ENCODE data around the gene MLX.

The MLX gene, protein sequence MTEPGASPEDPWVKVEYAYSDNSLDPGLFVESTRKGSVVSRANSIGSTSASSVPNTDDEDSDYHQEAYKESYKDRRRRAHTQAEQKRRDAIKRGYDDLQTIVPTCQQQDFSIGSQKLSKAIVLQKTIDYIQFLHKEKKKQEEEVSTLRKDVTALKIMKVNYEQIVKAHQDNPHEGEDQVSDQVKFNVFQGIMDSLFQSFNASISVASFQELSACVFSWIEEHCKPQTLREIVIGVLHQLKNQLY

DNA sequence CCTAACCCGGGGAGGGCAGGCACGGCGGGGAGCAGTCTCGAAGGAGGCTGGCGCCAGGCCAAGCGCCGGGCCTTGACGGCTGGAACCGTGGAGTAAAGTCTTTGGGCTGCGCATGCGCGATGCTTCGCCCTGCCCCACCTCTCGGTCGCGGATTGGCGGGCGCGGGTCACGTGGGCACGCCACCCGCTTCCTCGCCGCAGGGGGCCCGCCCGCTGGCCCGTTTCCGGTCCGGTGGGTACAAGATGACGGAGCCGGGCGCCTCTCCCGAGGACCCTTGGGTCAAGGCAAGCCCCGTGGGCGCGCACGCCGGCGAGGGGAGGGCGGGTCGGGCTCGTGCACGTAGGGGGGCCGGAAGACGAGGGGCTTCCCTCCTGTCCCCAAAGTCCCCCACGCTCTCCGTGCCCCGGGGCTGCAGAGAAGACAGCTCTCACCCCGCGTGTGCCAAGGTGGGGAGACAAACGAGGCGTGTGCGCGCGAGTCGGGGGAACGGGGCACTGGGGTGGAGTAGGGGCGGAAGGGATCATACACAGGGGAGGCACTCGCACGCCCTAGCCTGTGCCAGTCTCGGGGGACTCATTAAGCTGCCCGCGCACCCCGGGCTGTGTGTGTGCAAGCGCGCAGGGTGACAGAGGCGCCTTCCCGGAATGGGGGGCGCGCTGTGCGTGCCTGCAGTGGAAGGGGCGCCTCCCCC is at the start of gene MLX:
Gene MLX, plus strand, starts transcription at position 218 of the 691 bp plus-strand sequence. Its CDS starts 25 bp downstream, at position 243.
- peak; percentile 97 for DNase-seq

DNA sequence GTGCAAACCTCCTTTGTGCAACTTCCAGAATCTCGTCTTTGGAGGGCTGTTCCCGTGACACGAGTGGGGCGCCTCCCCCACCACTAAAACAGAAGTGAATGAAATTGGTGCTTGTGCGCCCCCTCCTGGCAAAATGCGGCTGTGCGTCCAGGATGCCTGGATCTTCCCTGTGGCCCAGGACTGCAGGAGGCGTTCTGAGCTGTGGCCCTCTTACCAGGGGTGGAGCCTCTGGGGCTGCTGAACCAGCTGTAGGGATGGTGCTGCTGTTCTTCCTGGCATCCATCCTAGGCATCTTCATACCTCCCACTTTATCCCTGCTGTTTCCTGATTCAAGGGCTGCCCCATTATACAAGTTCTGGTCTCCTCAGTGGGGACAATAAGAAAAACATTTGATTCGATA is 49.4 kb upstream of the MLX start:
- peak; percentile 88 for DNase-seq

DNA sequence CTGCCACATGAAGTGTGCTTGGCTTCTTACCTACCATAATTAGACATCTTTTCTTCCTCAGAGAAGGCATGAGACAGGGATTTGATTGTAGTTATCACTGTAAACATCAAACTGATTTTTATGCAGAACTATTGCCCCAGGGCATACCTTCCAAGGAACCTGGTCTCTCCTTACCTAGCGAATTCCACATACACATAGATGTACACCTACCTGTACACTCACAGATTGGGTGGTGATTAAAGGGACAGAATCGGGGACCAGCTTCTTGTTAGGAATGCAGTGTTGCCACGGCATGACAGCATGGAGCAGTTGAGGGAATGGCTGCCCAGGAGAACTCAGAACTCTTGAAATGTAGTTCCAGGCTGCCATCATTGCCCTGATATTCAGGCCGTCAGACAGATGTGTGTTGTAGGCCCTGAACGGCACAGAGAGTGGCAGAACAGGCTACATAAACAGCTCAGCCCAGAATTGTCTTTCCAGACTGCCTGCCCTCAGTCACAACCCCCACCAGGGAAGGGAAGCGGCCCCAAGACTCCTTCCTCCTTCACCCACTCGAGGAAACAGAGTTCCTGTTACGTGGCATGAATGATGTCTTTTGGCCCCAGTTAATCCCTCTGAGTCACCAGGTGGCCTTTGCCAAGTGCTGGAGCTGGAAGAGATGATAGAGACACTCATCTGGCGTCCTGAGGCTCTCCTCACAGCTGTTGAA is 48.7 kb upstream of the MLX start:
- peak; percentile 92 for DNase-seq

DNA sequence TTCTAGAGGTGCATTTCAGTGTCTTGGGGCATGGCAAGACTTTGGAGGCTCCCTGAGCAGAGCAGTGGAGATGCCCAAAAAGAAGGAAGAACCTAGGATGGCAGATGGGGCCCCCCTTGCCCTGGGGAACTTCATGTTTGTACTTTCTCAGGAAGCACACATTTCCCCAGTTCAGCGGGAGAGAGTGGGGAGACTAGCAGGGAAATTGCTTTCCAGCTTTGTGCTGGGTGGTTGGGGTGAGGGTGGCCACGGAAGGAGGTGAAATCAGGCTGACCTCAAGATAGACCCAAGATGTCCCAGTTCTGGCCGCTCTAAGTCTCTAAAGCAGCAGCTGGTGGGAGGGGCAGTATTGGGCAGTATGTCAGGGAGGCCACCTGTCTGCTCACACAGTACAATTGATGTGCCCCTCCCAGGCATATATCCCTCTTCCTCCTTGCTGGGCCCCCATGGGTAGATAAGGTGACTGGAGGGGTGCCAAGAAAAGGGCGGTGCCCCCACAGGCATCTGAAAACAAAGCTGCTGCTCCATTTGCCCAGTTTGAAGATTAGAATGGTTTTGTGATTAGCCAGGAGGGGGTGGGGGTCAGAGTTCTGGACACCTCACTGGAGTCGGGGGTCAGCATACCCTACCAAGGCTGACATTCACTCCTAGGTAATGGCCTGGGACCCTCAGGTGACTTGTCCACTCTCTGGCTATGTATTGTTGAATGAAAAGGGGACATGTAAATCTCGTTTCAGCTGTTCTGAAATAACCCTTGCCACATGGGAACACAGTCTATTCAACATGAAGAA is 48.0 kb upstream of the MLX start:
- peak; percentile 98 for DNase-seq

DNA sequence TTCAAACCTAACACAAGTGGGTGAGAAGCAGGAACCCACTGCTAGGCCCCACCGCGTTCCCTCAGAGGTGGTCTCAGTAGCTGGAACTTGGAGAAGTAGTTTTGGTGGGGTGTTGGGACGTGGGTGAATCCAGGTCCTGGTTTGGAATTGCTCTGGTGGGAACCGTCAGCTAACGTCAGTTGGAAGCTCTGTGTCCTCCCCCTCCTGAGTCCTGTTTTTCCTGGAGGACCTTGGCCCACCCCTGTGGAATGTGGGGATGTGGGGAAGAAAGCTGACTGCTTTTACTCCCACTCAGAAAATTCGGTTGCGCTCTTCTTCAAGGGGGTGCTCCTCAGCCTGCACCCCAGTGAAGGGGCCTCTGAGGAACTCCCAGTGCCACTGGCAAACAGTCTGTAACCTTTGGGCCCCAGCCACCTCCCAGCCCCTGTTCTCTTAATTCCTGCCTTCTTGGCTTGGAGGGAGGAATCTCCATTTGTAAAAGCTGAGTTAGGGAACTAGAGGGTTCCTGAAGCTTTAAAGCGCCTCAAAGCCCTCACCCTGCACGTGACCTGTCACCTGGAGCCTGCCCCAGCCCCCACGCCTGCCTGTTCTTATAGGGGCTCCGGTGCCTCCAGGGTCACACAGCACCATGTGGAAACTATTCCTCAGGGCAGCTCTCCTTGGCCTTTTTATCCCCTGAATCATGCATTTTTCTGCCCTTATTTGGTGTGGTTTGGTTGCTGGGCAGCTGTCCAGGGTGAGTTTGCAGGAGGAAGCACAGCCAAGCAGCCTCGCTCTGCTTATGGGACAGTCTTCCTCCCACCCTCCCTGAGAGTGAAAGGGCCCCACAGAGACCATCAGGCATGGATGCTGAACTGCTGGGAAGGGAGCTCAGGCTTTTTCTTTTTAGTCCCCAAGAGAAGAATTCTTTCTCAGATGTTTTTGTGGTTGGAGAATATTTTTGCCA is 47.1 kb upstream of the MLX start:
- peak; percentile 62 for DNase-seq

DNA sequence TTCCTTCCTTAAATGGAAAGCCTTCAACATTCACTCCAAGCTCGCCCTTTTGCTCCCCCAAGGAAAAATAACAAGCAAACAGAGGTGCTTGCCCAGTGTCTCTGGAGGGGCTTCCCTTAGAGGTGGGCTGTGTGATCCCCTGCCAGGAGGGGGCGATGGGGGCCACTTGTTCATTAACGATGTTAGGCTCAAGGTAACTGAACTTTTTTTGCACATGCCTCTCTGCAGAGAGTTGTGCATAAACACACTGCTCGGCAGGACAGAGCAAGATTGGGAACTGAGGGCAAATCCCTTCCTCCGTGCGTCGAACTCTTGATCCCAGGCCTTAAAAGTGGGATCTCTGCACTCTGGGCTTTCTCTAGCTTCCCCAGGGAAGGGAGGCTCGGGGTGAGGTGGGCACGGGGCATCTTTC is 46.4 kb upstream of the MLX start:
- DNase-seq = peak; percentile 49

DNA sequence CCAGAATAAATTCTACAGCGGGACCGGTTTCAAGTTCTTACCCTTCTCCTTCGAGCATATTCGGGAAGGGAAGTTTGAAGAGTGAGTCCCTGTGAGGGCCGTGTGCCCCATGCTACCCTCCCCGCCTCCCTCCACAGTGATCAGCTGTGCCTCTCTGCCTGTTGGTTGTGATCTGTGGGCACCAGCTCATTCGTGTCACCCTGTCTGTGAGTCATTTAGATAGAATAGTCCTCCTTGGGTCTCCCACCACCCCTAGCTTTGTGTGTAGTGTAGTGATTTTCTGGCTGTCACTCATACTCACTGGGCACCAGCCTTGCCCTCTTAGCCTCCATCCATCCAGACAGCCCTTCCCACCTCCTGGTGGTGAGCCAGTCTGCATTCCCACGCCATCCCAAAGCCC is 45.9 kb upstream of the MLX start:
- DNase-seq = no peak

DNA sequence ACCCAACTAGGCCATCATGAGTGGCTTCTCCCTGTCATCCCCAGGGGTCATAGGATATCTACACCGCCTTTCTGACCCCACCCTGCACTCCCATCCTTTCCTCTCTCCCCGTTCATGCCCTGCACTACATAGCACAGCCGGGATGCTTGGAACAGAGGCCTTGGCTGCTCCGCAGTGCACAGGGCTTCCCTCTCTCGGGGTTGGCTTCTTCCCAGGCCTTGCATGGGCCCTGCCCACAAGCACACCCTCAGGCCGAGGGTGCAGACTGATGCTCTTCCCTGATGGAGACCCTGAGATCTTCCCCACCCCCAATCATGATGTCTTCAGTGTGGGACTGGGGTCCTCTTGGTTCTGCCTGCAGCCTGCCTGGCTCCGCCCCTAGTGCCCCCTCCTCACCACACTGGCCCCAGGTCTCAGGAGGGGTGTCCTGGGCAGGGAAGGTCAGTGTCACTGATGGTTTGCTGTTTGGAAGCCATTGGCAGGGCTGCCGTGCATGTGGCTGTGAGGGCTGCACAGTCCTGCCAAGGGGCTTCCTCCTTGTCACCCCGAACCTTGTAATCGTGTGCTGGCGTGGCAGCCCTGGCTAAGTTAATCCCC is 45.1 kb upstream of the MLX start:
- DNase-seq = no peak

DNA sequence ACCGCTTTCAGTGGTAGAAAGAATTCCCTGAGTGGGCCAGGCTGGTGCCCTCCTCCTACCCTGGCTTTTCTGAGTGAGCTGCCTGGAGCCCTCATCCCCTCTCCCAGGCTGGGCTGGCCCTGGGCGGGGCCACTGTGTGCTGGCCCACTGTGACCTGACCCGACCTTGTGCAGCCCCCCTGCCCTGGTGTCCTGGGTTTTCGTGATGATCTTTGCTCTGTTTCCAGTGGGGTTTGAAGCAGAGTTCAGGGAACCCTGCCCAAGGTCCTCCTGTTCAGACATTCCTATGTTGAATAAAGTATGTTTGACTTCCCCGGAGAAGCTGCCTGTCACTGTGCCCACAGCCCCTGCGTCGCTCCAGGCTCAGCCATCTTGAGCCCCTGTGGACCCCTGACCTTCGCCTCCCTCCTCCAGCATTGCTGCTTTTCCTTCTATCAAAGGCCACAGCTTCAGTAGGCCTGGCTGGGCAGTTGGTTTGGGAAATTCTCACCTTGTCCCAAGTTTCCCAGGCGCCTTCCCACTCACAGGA is 44.6 kb upstream of the MLX start:
- no peak for DNase-seq

DNA sequence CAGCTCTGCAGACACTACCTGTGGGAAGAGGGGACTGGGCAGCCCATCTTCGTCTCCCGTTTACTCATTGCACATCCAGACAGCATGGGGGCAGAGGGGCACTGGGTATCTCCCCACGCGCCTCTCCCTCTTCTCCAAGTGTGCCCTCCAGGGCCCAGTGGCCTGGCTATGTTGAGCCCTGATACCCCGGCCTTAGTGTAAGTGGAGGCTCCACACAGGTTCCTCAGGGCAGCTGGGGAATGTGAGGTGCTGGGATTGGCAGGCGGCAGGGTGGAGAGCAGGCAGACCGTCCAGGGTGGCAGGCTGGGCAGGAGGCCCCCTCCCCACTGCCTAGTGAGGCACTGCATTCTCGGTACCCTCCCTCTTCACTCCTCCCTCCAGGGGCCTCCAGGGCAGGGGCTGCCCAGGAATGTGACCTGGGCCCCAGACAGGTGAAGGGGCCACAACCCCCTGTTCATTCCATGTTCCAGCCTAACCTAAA is 44.1 kb upstream of the MLX start:
- no peak for DNase-seq

DNA sequence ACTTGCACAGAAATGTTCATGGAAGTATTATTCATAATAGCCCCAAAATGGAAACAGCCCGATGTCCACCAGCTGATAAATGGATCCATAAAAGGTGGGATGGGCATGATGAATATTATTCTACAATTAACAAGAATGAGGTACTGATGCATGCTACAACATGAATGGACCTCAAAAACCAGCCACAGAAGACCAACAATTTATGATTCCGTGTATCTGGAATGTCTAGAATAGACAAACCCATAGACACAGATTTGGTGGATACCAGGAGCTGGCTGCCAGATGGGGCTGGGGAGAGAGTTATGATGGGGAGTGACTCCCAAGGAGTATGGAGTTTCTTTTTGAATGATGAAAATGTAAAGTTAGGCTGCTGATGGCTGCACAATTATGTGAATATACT is 41.7 kb upstream of the MLX start:
- DNase-seq = no peak

DNA sequence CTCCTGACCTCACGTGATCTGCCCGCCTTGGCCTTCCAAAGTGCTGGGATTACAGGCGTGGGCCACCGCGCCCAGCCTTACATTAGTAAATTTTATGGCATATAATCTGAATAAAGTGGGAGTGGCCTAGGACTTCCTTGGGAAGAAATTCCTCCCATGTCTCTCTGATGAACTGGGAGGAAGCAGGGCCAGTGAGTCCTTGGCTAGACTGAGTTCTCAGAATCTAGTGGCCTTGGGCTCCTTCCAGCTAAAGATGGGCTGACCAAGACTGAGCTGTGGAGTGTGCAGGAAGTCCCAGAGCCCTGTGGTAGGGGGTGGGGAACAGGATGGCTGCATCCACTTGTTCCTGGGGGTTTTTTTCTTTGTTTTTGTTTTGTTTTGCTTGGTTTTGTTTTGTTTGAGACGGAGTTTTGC is 40.9 kb upstream of the MLX start:
- DNase-seq = no peak

DNA sequence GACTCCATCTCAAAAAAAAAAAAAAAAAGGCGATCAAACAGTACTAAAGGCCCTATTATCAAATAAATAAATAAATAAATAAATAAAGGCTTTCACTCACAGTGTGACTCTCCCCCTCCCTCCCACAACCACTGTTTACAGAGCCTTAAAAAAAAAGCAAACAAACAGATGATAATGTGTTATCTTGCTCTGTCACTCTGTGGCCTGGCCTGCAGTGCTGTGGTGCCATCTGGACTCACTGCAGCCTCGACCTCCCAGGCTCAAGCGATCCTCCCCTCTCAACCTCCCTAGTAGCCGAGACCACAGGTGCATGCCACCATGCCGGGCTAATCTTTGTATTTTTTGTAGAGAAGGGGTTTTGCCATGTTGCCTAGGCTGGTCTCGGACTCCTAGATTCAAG is 39.0 kb upstream of the MLX start:
- DNase-seq = peak; percentile 50

DNA sequence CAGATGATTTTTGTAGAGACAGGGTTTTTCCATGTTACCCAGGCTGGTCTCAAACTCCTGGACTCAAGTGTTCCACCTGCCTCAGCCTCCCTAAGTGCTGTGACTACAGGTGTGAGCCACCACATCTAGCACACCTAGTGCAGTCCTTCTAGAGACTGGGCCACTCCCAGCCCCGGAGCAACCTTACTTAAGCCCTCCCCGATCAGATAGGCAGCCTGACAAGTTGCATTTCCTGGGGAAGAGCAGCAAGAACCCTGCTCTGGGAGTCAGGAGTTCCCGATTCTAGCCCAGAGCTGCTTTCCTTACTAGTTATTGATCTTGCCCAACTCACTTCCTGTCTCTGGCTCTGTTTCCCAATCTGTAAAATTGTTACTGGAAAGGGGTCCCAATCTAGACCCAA is 37.8 kb upstream of the MLX start:
- no peak for DNase-seq

DNA sequence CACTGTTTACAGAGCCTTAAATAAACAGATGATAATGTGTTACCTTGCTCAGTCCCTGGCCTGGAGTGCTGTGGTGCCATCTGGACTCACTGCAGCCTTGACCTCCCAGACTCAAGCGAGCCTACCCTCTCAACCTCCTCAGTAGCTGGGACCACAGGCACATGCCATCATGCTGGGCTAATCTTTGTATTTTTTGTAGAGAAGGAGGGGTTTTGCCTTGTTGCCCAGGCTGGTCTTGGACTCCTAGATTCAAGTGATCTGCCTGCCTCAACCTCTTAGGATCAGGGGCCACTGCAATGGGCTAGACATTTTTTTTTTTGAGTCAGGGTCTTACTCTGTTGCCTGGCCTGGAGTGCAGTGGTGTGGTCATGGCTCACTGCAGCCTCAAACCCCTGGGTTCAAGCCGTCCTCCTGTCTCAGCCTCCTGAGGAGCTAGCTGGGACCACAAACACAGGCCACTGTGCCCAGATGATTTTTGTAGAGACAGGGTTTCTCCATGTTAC is 35.9 kb upstream of the MLX start:
- DNase-seq = no peak

DNA sequence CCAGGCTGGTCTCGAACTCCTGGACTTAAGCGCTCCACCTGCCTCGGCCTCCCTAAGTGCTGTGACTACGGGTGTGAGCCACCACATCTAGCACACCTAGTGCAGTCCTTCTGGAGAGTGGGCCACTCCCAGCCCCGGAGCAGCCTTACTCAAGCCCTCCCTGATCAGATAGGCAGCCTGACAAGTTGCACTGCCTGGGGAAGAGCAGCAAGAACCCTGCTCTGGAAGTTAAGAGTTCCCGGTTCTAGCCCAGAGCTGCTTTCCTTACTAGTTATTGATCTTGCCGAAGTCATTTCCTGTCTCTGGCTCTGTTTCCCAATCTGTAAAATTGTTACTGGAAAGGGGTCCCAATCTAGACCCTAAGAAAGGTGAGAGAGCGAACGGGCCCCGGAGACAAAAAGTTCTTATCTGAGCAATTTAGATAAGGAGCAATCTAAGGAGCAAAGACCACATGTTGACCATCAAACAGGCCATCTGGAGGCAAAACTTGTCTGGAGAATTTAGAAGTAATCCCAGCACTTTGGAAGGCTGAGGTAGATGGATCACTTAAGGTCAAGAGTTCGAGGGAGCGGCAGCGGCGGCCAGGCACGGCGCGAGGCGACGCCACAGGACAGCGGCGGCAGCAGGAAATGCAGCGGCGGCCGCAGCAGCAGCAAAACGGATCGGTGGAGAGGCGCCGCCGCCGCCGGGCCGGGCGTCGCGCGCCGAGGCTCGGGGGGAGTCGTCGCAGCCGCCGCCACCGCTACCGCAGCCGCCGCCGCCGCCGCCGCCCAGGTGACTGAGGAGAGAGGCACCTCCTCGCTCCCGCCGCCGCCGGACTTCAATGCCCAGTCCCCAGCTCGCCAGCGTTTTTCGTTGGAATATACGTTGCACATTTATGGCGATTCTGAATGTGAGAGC is 35.2 kb upstream of the MLX start:
- peak; percentile 71 for DNase-seq

DNA sequence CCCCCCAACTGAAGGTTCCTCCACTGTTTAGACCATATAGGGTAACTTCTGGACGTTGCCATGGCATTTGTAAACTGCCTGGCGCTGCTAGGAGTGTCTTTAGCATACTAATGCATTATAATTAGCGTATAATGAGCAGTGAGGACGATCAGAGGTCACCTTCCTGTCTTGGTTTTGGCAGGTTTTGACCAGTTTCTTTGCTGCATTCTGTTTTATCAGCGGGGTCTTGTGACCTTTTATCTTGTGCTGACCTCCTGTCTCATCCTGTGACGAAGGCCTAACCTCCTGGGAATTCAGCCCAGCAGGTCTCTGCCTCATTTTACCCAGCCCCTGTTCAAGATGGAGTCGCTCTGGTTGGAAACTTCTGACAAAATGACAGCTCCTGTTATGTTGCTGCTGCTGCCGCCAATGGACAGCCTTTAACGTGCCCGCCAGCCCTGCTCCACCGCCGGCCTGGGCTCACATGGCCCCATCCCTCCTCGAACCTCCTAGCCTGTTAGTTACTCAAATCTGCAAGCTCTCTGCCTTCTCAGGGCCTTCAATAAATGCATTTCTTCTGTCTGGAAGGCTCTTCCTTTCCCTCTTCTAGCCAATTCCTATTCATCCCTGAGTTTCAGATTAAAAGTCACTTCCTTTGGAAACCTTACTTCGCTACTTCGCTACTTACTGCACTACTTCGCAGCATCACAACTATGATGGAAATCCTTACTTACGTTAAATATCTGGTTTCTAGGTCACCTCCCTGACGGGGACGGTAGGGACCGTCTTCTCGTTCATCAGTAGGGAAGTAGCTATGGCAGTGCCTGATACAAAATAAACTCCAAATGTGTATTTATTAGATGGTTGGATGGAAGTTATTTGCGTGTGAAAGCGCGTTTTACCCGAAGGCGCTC is 31.5 kb upstream of the MLX start:
- DNase-seq = no peak

DNA sequence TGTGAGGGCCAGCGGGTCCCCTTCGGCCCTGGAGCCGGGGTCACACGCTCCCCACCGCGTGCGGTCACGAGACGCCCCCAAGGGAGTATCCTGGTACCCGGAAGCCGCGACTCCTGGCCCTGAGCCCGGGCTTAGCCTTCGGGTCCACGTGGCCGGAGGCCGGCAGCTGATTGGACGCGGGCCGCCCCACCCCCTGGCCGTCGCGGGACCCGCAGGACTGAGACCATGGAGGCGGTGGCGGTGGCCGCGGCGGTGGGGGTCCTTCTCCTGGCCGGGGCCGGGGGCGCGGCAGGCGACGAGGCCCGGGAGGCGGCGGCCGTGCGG is 30.9 kb upstream of the MLX start, which contains the start of gene NAGLU:
Gene NAGLU, plus strand, starts transcription at position 194 of the 324 bp plus-strand sequence. Its CDS starts 32 bp downstream, at position 226.
- peak; percentile 93 for DNase-seq
